Measurements from ENCODE around the gene KRTAP5-5.
"Not testable (repeated sequence)": the region's sequence is repeated elsewhere in the genome, so short reads cannot be mapped to it uniquely, and the experiment has no call there.

The KRTAP5-5 gene, protein sequence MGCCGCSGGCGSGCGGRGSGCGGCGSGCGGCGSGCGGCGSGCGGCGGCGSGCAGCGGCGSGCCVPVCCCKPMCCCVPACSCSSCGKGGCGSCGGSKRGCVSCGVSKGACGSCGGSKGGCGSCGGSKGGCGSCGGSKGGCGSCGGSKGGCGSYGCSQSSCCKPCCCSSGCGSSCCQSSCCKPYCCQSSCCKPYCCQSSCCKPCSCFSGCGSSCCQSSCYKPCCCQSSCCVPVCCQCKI

GRCh38 chr11:1629326-1630185, at the start of gene KRTAP5-5:
Gene KRTAP5-5, plus strand, starts transcription at chr11:1629775. Its CDS starts 66 bp downstream, at chr11:1629841.
- FAIRE-seq = no peak

- no peak for FAIRE-seq
These were observed 47.6 kb upstream of the KRTAP5-5 start for GRCh38 chr11:1581976-1582375.

DNA sequence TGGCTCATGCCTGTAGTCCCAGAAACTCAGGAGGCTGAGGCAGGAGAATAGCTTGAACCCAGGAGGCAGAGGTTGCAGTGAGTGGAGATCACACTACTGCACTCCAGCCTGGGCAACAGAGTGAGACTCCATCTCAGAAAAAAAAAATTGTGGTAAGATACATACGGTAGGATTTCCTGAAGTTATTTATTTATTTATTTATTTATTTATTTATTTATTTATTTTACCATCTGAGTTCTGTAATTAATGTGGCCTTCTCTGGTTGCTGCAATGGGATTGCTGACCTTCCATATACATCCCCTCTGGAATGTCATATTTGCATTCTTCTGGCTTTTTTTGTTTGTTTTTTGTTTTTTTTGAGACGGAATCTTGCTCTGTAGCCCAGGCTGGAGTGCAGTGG, 46.7 kb upstream of the KRTAP5-5 start:
- not testable (repeated sequence) for FAIRE-seq

GRCh38 chr11:1584661-1585370, 44.8 kb upstream of the KRTAP5-5 start, which contains the start of gene KRTAP5-1:
Gene KRTAP5-1, minus strand, starts transcription at chr11:1585283. Its CDS starts 34 bp downstream, at chr11:1585249.
- not testable (repeated sequence) for FAIRE-seq

DNA sequence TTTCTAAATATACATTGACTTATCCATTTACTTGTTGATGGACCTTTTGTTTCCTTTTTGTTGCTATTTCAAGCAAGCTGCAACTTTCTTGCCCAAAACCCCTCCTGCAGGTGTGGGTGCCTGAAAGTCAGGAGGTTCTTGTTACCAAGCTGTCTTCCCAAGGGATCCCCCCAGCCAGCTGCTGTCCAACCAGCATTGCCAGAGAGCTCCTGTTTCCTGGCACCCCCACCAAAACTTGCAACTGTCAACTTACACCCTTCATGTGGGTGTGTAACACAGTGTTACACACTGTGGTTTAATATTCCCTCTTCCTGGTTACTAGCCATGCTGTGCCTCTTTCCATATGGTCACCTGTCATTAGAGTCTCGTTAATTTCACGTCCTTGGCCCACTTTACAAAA, 42.9 kb upstream of the KRTAP5-5 start:
- FAIRE-seq = no peak

GRCh38 chr11:1589191-1589963, 40.2 kb upstream of the KRTAP5-5 start:
- not testable (repeated sequence) for FAIRE-seq

- FAIRE-seq = no peak
These were observed 39.6 kb upstream of the KRTAP5-5 start for GRCh38 chr11:1589996-1590395.

DNA sequence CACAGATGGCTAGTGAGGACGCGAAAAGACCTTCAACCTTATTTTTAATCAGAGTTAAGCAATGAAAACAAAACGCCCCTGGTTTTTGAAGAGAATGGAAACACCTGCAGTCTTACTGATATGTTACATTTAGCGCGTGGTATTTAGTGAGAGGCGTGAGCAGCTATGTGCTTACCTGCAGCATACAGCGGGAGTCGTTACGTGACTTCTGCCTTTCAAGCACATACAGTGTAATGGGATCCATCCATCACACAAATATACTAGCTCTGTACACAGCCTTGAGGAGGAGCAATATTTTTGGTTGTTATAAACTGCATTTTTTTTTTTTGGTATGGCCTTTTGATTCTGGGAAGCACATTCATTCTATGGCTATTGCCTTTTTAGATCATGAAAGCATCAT, 36.9 kb upstream of the KRTAP5-5 start:
- FAIRE-seq = no peak

DNA sequence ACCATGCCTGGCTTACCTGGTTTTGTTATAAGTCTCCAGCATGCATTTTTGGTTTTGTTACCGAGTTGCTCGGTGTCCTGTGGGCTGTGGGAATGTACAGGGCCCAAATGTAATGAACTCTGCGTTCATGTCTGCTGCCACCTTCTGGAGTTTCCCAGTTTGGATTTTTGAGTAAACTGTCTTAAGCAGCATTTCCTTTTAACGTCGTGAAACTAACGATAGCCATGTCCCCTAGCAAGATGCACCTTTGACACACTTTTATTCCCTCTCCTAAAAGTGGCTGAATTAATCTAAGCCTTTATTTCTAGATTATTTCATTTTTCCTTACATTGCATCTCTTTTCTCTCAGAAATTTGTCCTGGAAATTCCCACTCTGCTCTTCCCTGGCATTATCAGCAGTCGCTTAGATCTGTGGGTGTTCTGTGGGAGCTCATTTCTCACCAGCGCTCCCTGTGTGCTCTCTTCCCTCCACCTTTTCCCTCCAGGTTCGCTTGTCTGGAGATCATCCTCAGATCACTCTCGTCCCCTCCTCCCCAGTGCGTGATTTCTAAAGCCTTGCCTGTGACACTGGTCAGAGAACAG, 33.5 kb upstream of the KRTAP5-5 start:
- not testable (repeated sequence) for FAIRE-seq

GRCh38 chr11:1596576-1597121, 32.9 kb upstream of the KRTAP5-5 start:
- FAIRE-seq = not testable (repeated sequence)

DNA sequence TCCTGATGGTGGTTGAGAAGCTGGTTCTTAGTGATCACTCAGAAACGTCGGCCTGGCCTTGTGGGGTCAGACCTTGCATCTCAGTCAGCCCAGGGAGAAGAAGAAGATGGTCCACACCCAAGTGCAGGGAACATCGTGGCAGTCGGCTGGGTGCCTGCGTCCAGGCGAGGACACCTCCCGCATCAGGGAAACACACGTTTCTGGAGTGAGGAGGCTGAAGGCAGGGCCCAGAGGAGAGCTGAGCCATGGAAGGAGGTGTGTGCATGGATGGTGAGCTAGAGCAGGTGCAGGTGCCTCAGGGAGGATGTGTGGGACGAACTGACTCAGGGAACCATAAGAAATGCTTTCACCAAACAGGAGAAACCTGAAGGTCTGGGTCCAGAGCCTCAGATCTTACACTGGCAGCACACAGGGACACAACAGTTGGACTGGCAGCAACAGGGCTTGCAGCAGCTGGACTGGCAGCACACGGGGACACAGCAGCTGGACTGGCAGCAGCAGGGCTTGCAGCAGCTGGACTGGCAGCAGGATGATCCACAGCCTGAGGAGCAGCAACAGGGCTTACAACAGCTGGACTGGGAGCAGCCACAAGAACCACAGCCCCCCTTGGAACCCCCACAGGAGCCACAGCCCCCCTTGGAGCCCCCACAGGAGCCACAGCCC, 32.1 kb upstream of the KRTAP5-5 start:
- no peak for FAIRE-seq

DNA sequence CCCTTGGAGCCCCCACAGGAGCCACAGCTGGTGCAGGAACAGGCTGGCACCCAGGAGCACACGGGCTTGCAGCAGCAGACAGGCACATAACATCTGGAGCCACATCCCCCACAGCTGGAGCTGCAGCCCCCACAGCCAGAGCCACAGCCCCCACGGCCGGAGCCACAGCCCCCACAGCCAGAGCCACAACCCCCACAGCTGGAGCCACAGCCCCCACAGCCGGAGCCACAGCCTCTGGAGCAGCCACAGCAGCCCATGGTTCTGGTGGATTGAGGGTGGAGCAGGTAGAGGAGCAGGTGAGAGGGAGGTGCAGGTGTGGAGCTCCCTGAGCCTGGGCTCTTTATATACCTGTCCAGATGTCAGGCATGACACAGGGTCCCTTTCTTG, 31.6 kb upstream of the KRTAP5-5 start, which contains the start of gene KRTAP5-2:
KRTAP5-2 (minus strand) TSS at position 301 of the 387 bp plus-strand sequence; CDS start at position 257, 44 bp downstream.
- no peak for FAIRE-seq

DNA sequence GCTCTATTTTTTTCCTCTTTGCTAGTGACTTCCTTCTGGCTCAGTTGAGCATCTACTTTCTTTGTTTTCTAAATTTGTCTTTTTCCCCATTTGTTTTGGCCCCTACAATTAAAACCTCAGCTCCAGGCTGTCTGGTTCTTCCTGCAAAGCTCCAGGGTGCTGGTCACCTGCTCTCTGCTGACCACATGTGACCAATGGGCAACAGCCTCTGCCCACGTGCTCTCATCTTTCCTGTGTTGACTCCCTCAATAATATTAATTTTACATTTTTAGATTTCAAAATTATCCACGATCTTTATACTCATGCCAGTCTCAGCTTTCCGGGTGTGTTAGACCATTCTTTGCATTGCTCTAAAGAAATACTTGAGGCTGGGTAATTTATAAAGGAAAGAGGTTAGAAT, 31.2 kb upstream of the KRTAP5-5 start:
- not testable (repeated sequence) for FAIRE-seq

DNA sequence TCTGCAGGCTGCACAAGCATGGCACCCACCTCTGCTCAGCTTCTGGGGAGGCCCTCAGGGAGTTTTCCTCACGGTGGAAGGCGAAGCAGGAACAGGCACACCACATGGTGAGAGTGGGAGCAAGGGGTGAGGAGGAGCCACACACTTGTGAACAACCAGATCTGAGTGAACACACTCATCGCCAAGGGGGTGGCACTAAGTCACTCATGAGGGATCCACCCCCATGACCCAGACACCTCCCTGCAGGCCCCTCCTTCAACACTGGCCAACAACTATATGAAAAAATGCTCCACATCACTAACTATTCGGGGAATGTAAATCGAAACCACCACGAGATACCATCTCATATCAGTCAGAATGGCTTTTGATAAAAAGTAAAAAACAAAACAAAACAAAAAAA, 30.8 kb upstream of the KRTAP5-5 start:
- FAIRE-seq = no peak

DNA sequence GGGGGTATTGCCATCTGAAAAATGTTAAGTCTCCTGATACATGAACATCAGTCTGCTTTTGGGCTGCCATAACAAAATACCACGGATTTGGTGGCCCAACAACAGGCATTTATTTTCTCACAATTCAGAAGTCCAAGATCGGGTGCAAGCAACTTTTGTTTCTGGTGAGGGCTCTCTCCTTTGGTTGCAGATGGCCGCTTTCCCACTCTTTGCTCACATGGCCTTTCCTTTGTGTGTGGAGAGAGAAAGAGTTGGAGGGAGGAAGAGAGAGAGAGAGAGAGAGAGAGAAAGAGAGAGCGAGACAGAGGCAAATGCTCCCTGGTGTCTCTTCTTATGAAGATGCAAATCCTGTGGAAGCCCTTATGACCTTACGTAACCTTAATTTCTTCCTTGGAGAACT, 28.9 kb upstream of the KRTAP5-5 start:
- FAIRE-seq = no peak

- FAIRE-seq = not testable (repeated sequence)
These were observed 27.9 kb upstream of the KRTAP5-5 start for GRCh38 chr11:1601663-1602062.

GRCh38 chr11:1603629-1604028, 25.9 kb upstream of the KRTAP5-5 start:
- no peak for FAIRE-seq

DNA sequence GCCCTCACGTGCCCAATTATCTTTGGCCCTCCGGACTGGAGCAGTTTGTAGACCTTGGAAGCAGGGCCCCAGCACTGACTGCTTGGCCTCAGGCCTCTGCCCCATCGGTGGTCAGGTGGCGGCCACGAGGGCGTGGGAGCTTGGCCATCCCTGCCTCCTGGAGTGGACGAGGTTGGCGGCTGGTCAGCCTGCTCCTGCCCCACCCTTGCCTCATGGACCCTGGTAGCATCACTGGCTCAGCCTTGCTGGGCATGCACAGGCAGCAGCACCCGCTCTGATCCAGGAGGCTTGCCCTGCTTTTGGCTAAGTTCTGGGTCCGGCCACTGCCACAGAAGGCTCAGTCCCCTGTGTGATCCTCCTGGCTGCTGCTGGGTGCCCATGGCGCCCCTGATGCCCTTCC, 25.4 kb upstream of the KRTAP5-5 start:
- no peak for FAIRE-seq

- no peak for FAIRE-seq
These were observed 24.9 kb upstream of the KRTAP5-5 start for GRCh38 chr11:1604711-1605110.

DNA sequence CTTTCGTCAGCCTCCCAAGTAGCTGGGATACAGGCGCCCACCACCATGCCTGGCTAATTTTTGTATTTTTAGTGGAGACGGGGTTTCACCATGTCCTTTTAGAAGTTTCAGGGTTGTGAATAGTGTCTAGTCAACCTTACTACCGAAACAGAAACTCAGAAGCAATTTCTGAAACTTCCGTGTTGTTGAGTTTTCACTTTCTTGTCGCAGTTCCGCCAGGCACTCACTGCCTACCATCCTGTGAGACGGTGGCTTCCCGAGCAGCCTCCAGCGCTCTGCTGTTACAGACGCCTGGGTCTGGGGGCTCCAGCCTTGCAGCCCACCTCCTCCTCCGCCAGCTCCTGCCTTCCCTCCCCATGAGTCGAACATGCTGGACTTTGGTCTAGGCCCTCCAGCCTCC, 23.7 kb upstream of the KRTAP5-5 start:
- not testable (repeated sequence) for FAIRE-seq

Measured in colon (tissue), 2 donors.